HepG2 (cell line): ENCODE results near the gene ZER1. TPM values are rescaled to one million over a fixed set of nuclear protein-coding genes. Genes with fewer than 3 reads are reported as not detected.

ENCODE experiments used
- ATAC-seq: fragments of 200-7000 bp; cut with Tn5 transposase; 3 replicates; pipeline ENCODE4 v1.9.1; 2020; ENCODE audit warnings: mild to moderate bottlenecking, moderate library complexity
- BruUV-seq: library from RNA; stranded (reverse); fragments of 400-500 nt; replicated peaks from 2 replicates; lab custom pipeline; 2021; lab: Mats Ljungman, UMichigan
- CTCF ChIA-PET: fragments of 300-600 bp; formaldehyde crosslinking; extraction: SDS; loops from one replicate; lab custom pipeline; 2021; ENCODE audit warnings: low total read pairs, inconsistent platforms, low intra/inter-chr PET ratio; lab: Yijun Ruan, JAX
- POLR2A ChIA-PET: fragments of 350-600 bp; sonication (Branson Sonifier 250); formaldehyde crosslinking; loops from one replicate; lab custom pipeline; 2020; ENCODE audit warnings: antibody characterized with exemption, inconsistent platforms; lab: Yijun Ruan, JAX
- DNase-seq: peaks from one replicate; pipeline ENCODE4 v3.0.0-alpha.2; 2015; ENCODE audit warnings: low spot score
- FAIRE-seq: peaks from 3 replicates; lab custom pipeline; 2011; peaks lifted over from hg19 to GRCh38; lab: Jason Lieb, UNC
- H2AFZ ChIP-seq: one replicate; pipeline ENCODE4 v1.6.1; 2011; ENCODE audit warnings: low read length, inconsistent platforms
- H3K27ac ChIP-seq: fragments of 300-600 bp; 3 replicates; pipeline ENCODE4 v1.8.0; 2011; ENCODE audit warnings: mixed run types, mild to moderate bottlenecking, mixed read lengths, low read length, inconsistent platforms; ENCODE audit not compliant: insufficient read depth; ENCODE audit errors: extremely low read length
- H3K27me3 ChIP-seq, 2 experiments: fragments of 200-600 bp in 1 of 2; 2 replicates in 1 of 2; 3 replicates in 1 of 2; pipeline versions ENCODE4 v1.6.0 to v1.8.0; 2011; ENCODE audit warnings: low read length in 2 of 2, mild to moderate bottlenecking in 2 of 2, moderate library complexity in 2 of 2, inconsistent platforms in 1 of 2; ENCODE audit not compliant: insufficient read depth in 2 of 2, control insufficient read depth in 1 of 2
- H3K36me3 ChIP-seq, 2 experiments: fragments of 200-600 bp in 1 of 2; replicated peaks in 1 of 2; 2 replicates in 1 of 2; 3 replicates in 1 of 2; pipeline versions ENCODE4 v1.5.1 to v1.8.0; 2011; ENCODE audit warnings: low read length in 2 of 2, inconsistent platforms in 1 of 2; ENCODE audit not compliant: insufficient read depth in 2 of 2, control insufficient read depth in 1 of 2
- H3K4me1 ChIP-seq: 2 replicates; pipeline ENCODE4 v1.5.1; 2012; ENCODE audit warnings: low read length, inconsistent platforms; ENCODE audit not compliant: insufficient read depth
- H3K4me2 ChIP-seq: 2 replicates; pipeline ENCODE4 v1.6.0; 2011; ENCODE audit warnings: low read depth, low read length, inconsistent platforms
- H3K4me3 ChIP-seq, 3 experiments: fragments of 200-600 bp in 1 of 3; sonication (generic), shearing (Covaris generic) in 1 of 3; replicated peaks in 1 of 3; 2 replicates each; pipeline ENCODE4 v1.5.1; 2011 to 2016; ENCODE audit warnings: low read length in 3 of 3, inconsistent platforms in 2 of 3, low read depth in 2 of 3, mild to moderate bottlenecking in 2 of 3, control low read depth in 1 of 3, mixed read lengths in 1 of 3; ENCODE audit not compliant: insufficient read depth in 1 of 3
- H3K79me2 ChIP-seq: one replicate; pipeline ENCODE4 v1.6.1; 2011; ENCODE audit warnings: low read length, inconsistent platforms; ENCODE audit not compliant: insufficient read depth
- H3K9ac ChIP-seq: 2 replicates; pipeline ENCODE4 v1.6.0; 2011; ENCODE audit warnings: mild to moderate bottlenecking, low read depth, low read length, inconsistent platforms; ENCODE audit not compliant: insufficient read depth
- H3K9me3 ChIP-seq: 2 replicates; pipeline ENCODE4 v1.5.1; 2012; ENCODE audit warnings: mild to moderate bottlenecking, low read length
- H4K20me1 ChIP-seq: 2 replicates; pipeline ENCODE4 v1.6.0; 2011; ENCODE audit warnings: inconsistent platforms, mild to moderate bottlenecking, low read length, moderate library complexity; ENCODE audit not compliant: insufficient read depth
- AGO1 ChIP-seq: fragments of 200-400 bp; formaldehyde crosslinking; IDR thresholded peaks from 2 replicates; pipeline ENCODE4 v1.6.1; 2017; ENCODE audit warnings: mild to moderate bottlenecking, low read depth, low read length, moderate library complexity; ENCODE audit not compliant: poor library complexity, severe bottlenecking
- ATF7 ChIP-seq, 2 experiments: fragments of 450-650 bp in 1 of 2; sonication (generic) in 1 of 2; formaldehyde crosslinking in 1 of 2; IDR thresholded peaks; 2 replicates each; pipeline versions ENCODE4 v1.4.0 to v1.6.1; 2016 to 2020; ENCODE audit warnings: antibody characterized with exemption in 1 of 2, mild to moderate bottlenecking in 1 of 2, missing genetic modification reagents in 1 of 2
- CEBPB ChIP-seq: IDR thresholded peaks from 2 replicates; pipeline ENCODE4 v1.6.1; 2011; ENCODE audit warnings: low read depth, low read length, improper control_type of control experiment, borderline replicate concordance
- JUN ChIP-seq: sonication (generic); formaldehyde crosslinking; IDR thresholded peaks from 2 replicates; pipeline ENCODE4 v1.4.0; 2020; ENCODE audit warnings: mild to moderate bottlenecking, missing genetic modification reagents
- LBX2 ChIP-seq: sonication (generic); formaldehyde crosslinking; IDR thresholded peaks from 2 replicates; pipeline ENCODE4 v1.5.0; 2020; ENCODE audit warnings: missing genetic modification reagents, mild to moderate bottlenecking, borderline replicate concordance
- REL ChIP-seq: sonication (generic); formaldehyde crosslinking; conservative IDR thresholded peaks from 2 replicates; pipeline ENCODE4 v1.8.0; 2022; ENCODE audit warnings: mild to moderate bottlenecking, missing genetic modification reagents, moderate library complexity
- RXRB ChIP-seq: IDR thresholded peaks from 2 replicates; pipeline ENCODE4 v1.6.1; 2016; ENCODE audit warnings: borderline replicate concordance, missing genetic modification reagents, missing compliant biosample characterization
- SAFB2 ChIP-seq: sonication (generic); formaldehyde crosslinking; IDR thresholded peaks from 2 replicates; pipeline ENCODE4 v1.5.1; 2020; ENCODE audit warnings: missing genetic modification reagents, low read depth, mild to moderate bottlenecking, borderline replicate concordance
- SNAI1 ChIP-seq: sonication (generic); formaldehyde crosslinking; IDR thresholded peaks from 2 replicates; pipeline ENCODE4 v1.5.0; 2020; ENCODE audit warnings: mild to moderate bottlenecking, missing genetic modification reagents, borderline replicate concordance
- SNAPC2 ChIP-seq: sonication (generic); formaldehyde crosslinking; IDR thresholded peaks from 2 replicates; pipeline ENCODE4 v1.8.1; 2022; ENCODE audit warnings: mild to moderate bottlenecking, missing genetic modification reagents
- SNAPC4 ChIP-seq: sonication (generic); formaldehyde crosslinking; IDR thresholded peaks from 2 replicates; pipeline ENCODE4 v1.4.0; 2020; ENCODE audit warnings: mild to moderate bottlenecking, missing genetic modification reagents
- WIZ ChIP-seq: sonication (generic); formaldehyde crosslinking; IDR thresholded peaks from 2 replicates; pipeline ENCODE4 v1.5.1; 2020; ENCODE audit warnings: mild to moderate bottlenecking, missing genetic modification reagents
- ZNF614 ChIP-seq: IDR thresholded peaks from 2 replicates; pipeline ENCODE4 v1.6.1; 2018; ENCODE audit warnings: missing biosample characterization, missing genetic modification reagents, inconsistent platforms, borderline replicate concordance
- ZNF768 ChIP-seq: sonication (generic); formaldehyde crosslinking; IDR thresholded peaks from 2 replicates; pipeline ENCODE4 v1.4.0; 2020; ENCODE audit warnings: missing genetic modification reagents
- WGBS: methylation state at CpG from one replicate; pipeline ENCODE4 v1.1.6; 2017; ENCODE audit warnings: low lambda C conversion rate; 5-methylcytosine and 5-hydroxymethylcytosine counted together
- in situ Hi-C: cut with HindIII; loops from 2 replicates; pipeline ENCODE4 v1.10.0; 2017; ENCODE audit warnings: low pct_unique_long_range_greater_than_20kb; ENCODE audit not compliant: extremely low pct_ligation_motif_present
- intact Hi-C: fragments of 100-400 bp; cut with micrococcal nuclease; formaldehyde crosslinking; loops from one replicate; pipeline ENCODE4 v1.10.0; 2022; ENCODE audit not compliant: unreplicated experiment
- polyA plus RNA-seq, 8 experiments: library from polyadenylated mRNA; depleted of rRNA in 3 of 8; stranded (reverse) in 7 of 8; unstranded in 1 of 8; fragments of >200 nt; fragmentation: Illumina TruSeq in 4 of 8; extraction: Trizol in 4 of 8; gene quantifications; 2 replicates each; pipeline versions ENCODE4 v1.2.1 to v1.2.3, GENCODE V29; 2011 to 2016; ENCODE audit warnings: low read depth in 4 of 8, missing spikeins in 1 of 8, mixed read lengths in 1 of 8; ENCODE audit not compliant: insufficient read depth in 1 of 8
- total RNA-seq, 5 experiments: library from RNA; depleted of rRNA; stranded (reverse); fragments of >200 nt; fragmentation: Illumina TruSeq; extraction: Trizol; gene quantifications; 2 replicates each; pipeline ENCODE4 v1.2.3, GENCODE V29; 2016; ENCODE audit warnings: low read depth in 1 of 5
- TF ChIP-seq, protein P1 (sequence below): sonication (generic); formaldehyde crosslinking; IDR thresholded peaks from 2 replicates; pipeline ENCODE4 v1.5.0; 2020; ENCODE audit warnings: mild to moderate bottlenecking, missing genetic modification reagents
- TF ChIP-seq, protein P2 (sequence below): sonication (generic); formaldehyde crosslinking; IDR thresholded peaks from 2 replicates; pipeline ENCODE4 v1.8.1; 2023; ENCODE audit warnings: mild to moderate bottlenecking, missing genetic modification reagents

The ZER1 gene
- total and polyA plus RNA-seq, 2 of the 13 experiments (the other 11 are each of a cell fraction or from before 2014, with no cell fraction given) = 7.7 to 40.0 TPM

GRCh38 chr9:128782669-128783068, 10.9 kb upstream of the ZER1 start:
- FAIRE-seq = no peak
- CTCF ChIA-PET = no interaction called here

More at GRCh38 chr9:128782669-128783068, 10.9 kb upstream of the ZER1 start:
- ATAC-seq (no peak), DNase-seq (no peak)
- H3K79me2 ChIP-seq = no peaks in the 10 kb centered on the region
- H3K9ac ChIP-seq = no peak overlapping the region
- in situ Hi-C loops = no loop called here
- H3K4me3 ChIP-seq = no peak overlapping the region
- POLR2A ChIA-PET = interaction anchor here (1.5 kb wide), 1 partner anchor 36 kb away, joined by 3 read pairs; the partner anchor contains the start of gene ENDOG
- no TSS peak for BruUV-seq
- no peak overlapping the region for H2AFZ ChIP-seq
- no peak overlapping the region for H3K27ac ChIP-seq
- no peaks in the 10 kb centered on the region for H4K20me1 ChIP-seq
- intact Hi-C loops = no loop called here
- H3K9me3 ChIP-seq = peaks cover 16% of the 10 kb centered on the region
- no peaks in the 10 kb centered on the region for H3K36me3 ChIP-seq
- no peaks in the 10 kb centered on the region; a peak in 1 of 5 replicates for H3K27me3 ChIP-seq
- H3K4me2 ChIP-seq = no peak overlapping the region
- no peak for TF ChIP-seq ZNF768 (CRISPR knock-in tag)
- TF ChIP-seq CEBPB = no peak
- no peak for TF ChIP-seq ZNF614 (CRISPR knock-in tag)
- TF ChIP-seq SAFB2 (CRISPR knock-in tag) = no peak
- TF ChIP-seq RXRB = no peak
- TF ChIP-seq, protein P1, sequence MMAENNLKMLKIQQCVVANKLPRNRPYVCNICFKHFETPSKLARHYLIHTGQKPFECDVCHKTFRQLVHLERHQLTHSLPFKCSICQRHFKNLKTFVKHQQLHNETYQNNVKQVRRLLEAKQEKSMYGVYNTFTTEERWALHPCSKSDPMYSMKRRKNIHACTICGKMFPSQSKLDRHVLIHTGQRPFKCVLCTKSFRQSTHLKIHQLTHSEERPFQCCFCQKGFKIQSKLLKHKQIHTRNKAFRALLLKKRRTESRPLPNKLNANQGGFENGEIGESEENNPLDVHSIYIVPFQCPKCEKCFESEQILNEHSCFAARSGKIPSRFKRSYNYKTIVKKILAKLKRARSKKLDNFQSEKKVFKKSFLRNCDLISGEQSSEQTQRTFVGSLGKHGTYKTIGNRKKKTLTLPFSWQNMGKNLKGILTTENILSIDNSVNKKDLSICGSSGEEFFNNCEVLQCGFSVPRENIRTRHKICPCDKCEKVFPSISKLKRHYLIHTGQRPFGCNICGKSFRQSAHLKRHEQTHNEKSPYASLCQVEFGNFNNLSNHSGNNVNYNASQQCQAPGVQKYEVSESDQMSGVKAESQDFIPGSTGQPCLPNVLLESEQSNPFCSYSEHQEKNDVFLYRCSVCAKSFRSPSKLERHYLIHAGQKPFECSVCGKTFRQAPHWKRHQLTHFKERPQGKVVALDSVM (CRISPR knock-in tag) = no peak
- no peak for TF ChIP-seq WIZ (CRISPR knock-in tag)
- TF ChIP-seq AGO1 = no peak
- TF ChIP-seq ATF7 (IDR thresholded peaks at IDR 0.05) = no peak
- no peak for TF ChIP-seq ATF7 (CRISPR knock-in tag; IDR thresholded peaks at IDR 0.05)
- TF ChIP-seq LBX2 (CRISPR knock-in tag) = no peak
- TF ChIP-seq SNAI1 (CRISPR knock-in tag) = no peak
- TF ChIP-seq JUN (CRISPR knock-in tag) = no peak
- no peak for TF ChIP-seq SNAPC4 (CRISPR knock-in tag)
- no peak for TF ChIP-seq SNAPC2
- no peak for TF ChIP-seq REL (CRISPR knock-in tag)
- TF ChIP-seq, protein P2, sequence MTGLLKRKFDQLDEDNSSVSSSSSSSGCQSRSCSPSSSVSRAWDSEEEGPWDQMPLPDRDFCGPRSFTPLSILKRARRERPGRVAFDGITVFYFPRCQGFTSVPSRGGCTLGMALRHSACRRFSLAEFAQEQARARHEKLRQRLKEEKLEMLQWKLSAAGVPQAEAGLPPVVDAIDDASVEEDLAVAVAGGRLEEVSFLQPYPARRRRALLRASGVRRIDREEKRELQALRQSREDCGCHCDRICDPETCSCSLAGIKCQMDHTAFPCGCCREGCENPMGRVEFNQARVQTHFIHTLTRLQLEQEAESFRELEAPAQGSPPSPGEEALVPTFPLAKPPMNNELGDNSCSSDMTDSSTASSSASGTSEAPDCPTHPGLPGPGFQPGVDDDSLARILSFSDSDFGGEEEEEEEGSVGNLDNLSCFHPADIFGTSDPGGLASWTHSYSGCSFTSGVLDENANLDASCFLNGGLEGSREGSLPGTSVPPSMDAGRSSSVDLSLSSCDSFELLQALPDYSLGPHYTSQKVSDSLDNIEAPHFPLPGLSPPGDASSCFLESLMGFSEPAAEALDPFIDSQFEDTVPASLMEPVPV (CRISPR knock-in tag) = no peak
- peaks cover 18% of the 10 kb centered on the region for H3K4me1 ChIP-seq
- WGBS = 100% methylated on average over 1 of the region's 1 CpG
